Tibial nerve (tissue), 4 donors: Measurements from ENCODE around the gene DET1.
"Not testable (repeated sequence)": the region's sequence is repeated elsewhere in the genome, so short reads cannot be mapped to it uniquely, and the experiment has no call there.

Experiments used
- CTCF ChIP-seq, 5 experiments: fragments of 200-600 bp in 3 of 5; fragments of 450-650 bp in 2 of 5; sonication (generic) in 3 of 5; IDR thresholded peaks; one replicate each; pipeline ENCODE4 v1.5.1; 2016 to 2019; ENCODE audit warnings: antibody characterized with exemption in 5 of 5, mild to moderate bottlenecking in 3 of 5, moderate library complexity in 2 of 5
- EP300 ChIP-seq, 2 donors: sonication (generic); formaldehyde crosslinking; IDR thresholded peaks; one replicate each; pipeline ENCODE4 v1.6.1; 2017; ENCODE audit warnings: antibody characterized with exemption in 2 of 2, mild to moderate bottlenecking in 1 of 2
- POLR2A ChIP-seq, 2 donors: fragments of 450-650 bp; IDR thresholded peaks; one replicate each; pipeline ENCODE4 v1.6.1; 2017; ENCODE audit warnings: antibody characterized with exemption in 2 of 2, mild to moderate bottlenecking in 2 of 2, moderate library complexity in 2 of 2

DNA sequence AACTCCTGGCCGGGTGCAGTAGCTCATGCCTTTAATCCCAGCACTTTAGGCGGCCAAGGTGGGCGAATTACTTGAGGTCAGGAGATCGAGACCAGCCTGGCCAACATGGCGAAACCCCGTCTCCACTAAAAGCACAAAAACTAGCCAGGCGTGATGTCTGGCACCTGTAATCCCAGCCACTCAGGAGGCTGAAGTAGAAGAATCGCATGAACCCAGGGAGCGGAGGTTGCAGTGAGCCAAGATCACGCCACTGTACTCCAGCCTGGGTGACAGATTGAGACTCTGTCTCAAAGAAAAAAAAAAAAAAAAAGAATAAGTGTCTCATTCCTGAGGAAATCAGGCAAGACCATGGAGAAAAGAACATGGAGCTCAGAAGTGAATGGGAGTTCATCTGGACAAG is 77.8 kb downstream of the DET1 start:
- not testable (repeated sequence) for TF ChIP-seq CTCF, POLR2A, EP300 (IDR thresholded peaks at IDR 0.05)
